Natural killer cell (primary cell): ENCODE measurements around the gene RCAN2. TPM values are rescaled to one million over a fixed set of nuclear protein-coding genes. Genes with fewer than 3 reads are reported as not detected.

ENCODE experiments used
- ATAC-seq, 3 donors: fragments of 150-1000 bp in 2 of 3; fragments of 200-7000 bp in 1 of 3; cut with Tn5 transposase; 1 replicate in 1 of 3; 2 replicates in 2 of 3; pipeline ENCODE4 v1.10.0; 2021; ENCODE audit warnings: mild to moderate bottlenecking in 2 of 3, moderate library complexity in 2 of 3
- DNase-seq, 2 donors: peaks; one replicate each; pipeline versions ENCODE4 v3.0.0 to v3.0.0-alpha.2; 2013 to 2021; ENCODE audit warnings: mixed read lengths in 1 of 2
- H3K27ac ChIP-seq: one replicate; pipeline ENCODE4 v1.5.1; 2013; ENCODE audit warnings: mild to moderate bottlenecking, low read length
- H3K27me3 ChIP-seq: one replicate; pipeline ENCODE4 v1.6.1; 2013; ENCODE audit warnings: low read length; ENCODE audit not compliant: control insufficient read depth, insufficient read depth
- H3K36me3 ChIP-seq: one replicate; pipeline ENCODE4 v1.6.1; 2013; ENCODE audit warnings: low read length; ENCODE audit not compliant: control insufficient read depth, insufficient read depth
- H3K4me1 ChIP-seq: one replicate; pipeline ENCODE4 v1.6.1; 2013; ENCODE audit warnings: low read length; ENCODE audit not compliant: control insufficient read depth, insufficient read depth
- H3K4me3 ChIP-seq: one replicate; pipeline ENCODE4 v1.5.1; 2013; ENCODE audit warnings: low read length
- H3K9me3 ChIP-seq: one replicate; pipeline ENCODE4 v1.6.1; 2013; ENCODE audit warnings: low read length; ENCODE audit not compliant: control insufficient read depth, insufficient read depth
- H3K27ac Mint-ChIP-seq, 2 donors: one replicate each; pipeline ENCODE4 v1.8.0; 2022; ENCODE audit warnings: mild to moderate bottlenecking in 2 of 2, mixed read lengths in 2 of 2, moderate library complexity in 1 of 2
- H3K27me3 Mint-ChIP-seq, 2 donors: one replicate each; pipeline ENCODE4 v1.8.0; 2022; ENCODE audit warnings: low read depth in 2 of 2, mixed read lengths in 2 of 2
- H3K36me3 Mint-ChIP-seq: one replicate; pipeline ENCODE4 v1.8.0; 2022; ENCODE audit warnings: mixed read lengths
- H3K4me1 Mint-ChIP-seq, 2 donors: one replicate each; pipeline ENCODE4 v1.8.0; 2022; ENCODE audit warnings: mixed read lengths in 2 of 2
- H3K4me3 Mint-ChIP-seq: one replicate; pipeline ENCODE4 v1.8.0; 2022; ENCODE audit warnings: mild to moderate bottlenecking, moderate library complexity, mixed read lengths
- H3K9me3 Mint-ChIP-seq, 2 donors: one replicate each; pipeline ENCODE4 v1.8.0; 2022; ENCODE audit warnings: mixed read lengths in 2 of 2
- WGBS: methylation state at CpG from one replicate; pipeline ENCODE4 v1.1.7; 2013; ENCODE audit warnings: missing lambda C conversion rate; ENCODE audit not compliant: insufficient coverage; 5-methylcytosine and 5-hydroxymethylcytosine counted together
- intact Hi-C: fragments of 100-400 bp; cut with micrococcal nuclease; formaldehyde crosslinking; loops from one replicate; pipeline ENCODE4 v1.14.2; 2022
- total RNA-seq, 4 donors: library from RNA; stranded (reverse); fragments of 120-200 nt in 1 of 4; gene quantifications; one replicate each; pipeline versions ENCODE4 v1.2.3 to v1.2.4, GENCODE V29; 2013 to 2022
- TF ChIP-seq, protein P1 (sequence below): fragments of 200-600 bp; IDR thresholded peaks from one replicate; pipeline ENCODE4 v1.8.0; 2022; ENCODE audit warnings: antibody characterized with exemption

Gene RCAN2
- total RNA-seq, 3 donors from 2014 or later (not counting 1 experiment from before 2014, with no cell fraction given), result 0.43 TPM; not detected in 2

DNA sequence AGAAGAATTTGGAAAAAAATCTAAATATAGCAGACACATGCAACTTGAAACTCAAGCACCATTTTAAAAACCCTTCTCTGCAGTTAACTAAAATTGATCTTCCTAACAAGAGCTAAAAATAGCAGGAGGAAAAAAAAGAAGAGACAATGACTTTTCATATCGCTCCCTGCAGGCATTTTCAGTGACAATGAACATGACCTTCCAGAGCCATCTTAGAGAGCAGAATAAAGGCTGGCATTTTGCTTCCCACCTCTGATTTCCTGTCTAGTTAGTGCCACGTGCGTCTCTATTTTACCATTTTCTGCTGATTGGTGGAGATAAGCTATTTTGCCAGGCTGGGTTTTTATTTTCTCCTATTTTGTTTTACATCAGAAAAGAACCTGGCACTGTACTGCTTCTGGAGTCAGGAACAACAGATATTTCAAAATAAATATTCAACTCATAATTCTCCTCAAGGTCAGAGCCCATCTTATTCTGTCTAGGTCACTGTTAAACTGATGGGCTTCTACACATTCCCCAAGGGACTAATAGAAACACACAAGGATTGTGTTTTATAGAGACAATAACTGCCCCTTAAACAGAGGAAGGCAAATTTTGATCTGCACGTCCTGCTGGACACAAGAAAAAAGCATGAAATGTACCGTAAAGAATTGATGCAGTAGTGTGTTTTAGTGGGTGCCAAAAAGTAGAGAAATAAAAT lies 250.2 kb downstream of the RCAN2 start:
- DNase-seq (no peak), ATAC-seq (no peak)
- H3K4me1 Mint-ChIP-seq, result peaks cover 5% of the 10 kb centered on the region in 2 donors
- no peak overlapping the region for H3K27ac Mint-ChIP-seq
- H3K36me3 Mint-ChIP-seq, result no peaks in the 10 kb centered on the region
- H3K9me3 Mint-ChIP-seq, result no peaks in the 10 kb centered on the region
- WGBS, result 73% methylated on average over 5 of the region's 5 CpGs
- intact Hi-C loops, result no loop called here
- H3K27me3 Mint-ChIP-seq, result peaks cover 5 to 10% of the 10 kb centered on the region in 2 donors
- Histone ChIP-seq H3K9me3 (no peaks in the 10 kb centered on the region), H3K27ac (no peak overlapping the region), H3K4me1 (no peaks in the 10 kb centered on the region), H3K27me3 (no peaks in the 10 kb centered on the region), H3K4me3 (no peak overlapping the region), H3K36me3 (no peaks in the 10 kb centered on the region)
- no peak overlapping the region for H3K4me3 Mint-ChIP-seq
- TF ChIP-seq, protein P1, sequence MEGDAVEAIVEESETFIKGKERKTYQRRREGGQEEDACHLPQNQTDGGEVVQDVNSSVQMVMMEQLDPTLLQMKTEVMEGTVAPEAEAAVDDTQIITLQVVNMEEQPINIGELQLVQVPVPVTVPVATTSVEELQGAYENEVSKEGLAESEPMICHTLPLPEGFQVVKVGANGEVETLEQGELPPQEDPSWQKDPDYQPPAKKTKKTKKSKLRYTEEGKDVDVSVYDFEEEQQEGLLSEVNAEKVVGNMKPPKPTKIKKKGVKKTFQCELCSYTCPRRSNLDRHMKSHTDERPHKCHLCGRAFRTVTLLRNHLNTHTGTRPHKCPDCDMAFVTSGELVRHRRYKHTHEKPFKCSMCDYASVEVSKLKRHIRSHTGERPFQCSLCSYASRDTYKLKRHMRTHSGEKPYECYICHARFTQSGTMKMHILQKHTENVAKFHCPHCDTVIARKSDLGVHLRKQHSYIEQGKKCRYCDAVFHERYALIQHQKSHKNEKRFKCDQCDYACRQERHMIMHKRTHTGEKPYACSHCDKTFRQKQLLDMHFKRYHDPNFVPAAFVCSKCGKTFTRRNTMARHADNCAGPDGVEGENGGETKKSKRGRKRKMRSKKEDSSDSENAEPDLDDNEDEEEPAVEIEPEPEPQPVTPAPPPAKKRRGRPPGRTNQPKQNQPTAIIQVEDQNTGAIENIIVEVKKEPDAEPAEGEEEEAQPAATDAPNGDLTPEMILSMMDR, result no peak

DNA sequence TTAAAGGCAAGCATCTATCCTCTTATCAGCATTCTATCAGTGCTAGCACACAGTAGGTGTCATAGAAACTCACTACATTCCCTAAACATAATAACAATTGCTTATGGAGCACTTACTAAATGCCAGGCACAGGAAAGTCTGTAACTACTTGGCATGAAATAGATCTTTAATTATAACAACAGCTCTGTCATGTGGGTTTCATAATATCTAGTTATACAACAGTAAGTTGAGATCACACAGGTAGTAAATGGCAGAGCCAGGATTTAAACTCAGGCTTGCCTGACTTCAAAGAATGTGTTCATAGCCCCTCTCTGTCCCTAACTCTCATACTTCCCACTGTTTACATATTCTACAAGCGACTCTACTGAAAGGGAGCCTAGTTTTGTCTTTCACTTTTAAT lies 254.5 kb downstream of the RCAN2 start:
- Mint-ChIP-seq H3K27me3 (peaks cover 5 to 10% of the 10 kb centered on the region in 2 donors), H3K4me3 (no peak overlapping the region), H3K36me3 (no peaks in the 10 kb centered on the region), H3K27ac (no peak overlapping the region), H3K4me1 (no peaks in the 10 kb centered on the region), H3K9me3 (no peaks in the 10 kb centered on the region)
- TF ChIP-seq, protein P1, result no peak
- DNase-seq (no peak), ATAC-seq (no peak)
- Histone ChIP-seq H3K4me1 (no peaks in the 10 kb centered on the region), H3K36me3 (no peaks in the 10 kb centered on the region), H3K9me3 (no peaks in the 10 kb centered on the region), H3K4me3 (no peak overlapping the region), H3K27ac (no peak overlapping the region), H3K27me3 (no peaks in the 10 kb centered on the region)
- intact Hi-C loops, result no loop called here
- 100% methylated on average over 1 of the region's 1 CpG for WGBS

DNA sequence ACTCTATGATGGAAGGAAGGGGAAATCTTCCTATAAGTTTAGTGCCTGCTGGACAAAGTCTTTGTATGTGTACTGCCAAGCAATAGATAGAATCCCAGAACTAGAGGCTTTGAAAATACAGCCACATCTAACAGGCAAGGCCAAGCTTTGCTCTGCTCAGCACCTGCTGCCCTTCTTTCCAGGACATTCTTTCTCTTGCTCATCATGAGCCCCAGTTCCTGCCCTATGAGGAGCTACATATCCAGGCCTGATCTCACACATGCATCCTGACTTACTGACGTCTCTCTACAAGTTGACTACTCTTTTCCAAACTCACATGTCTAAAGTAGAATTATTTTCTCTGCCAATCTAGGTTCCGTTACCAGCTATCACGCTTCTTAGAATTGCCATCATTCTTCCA lies 256.0 kb downstream of the RCAN2 start:
- Histone ChIP-seq H3K27ac (no peak overlapping the region), H3K4me1 (no peaks in the 10 kb centered on the region), H3K9me3 (peaks cover 5% of the 10 kb centered on the region), H3K4me3 (no peak overlapping the region), H3K36me3 (no peaks in the 10 kb centered on the region), H3K27me3 (no peaks in the 10 kb centered on the region)
- Mint-ChIP-seq H3K27me3 (peaks cover 5 to 10% of the 10 kb centered on the region in 2 donors), H3K9me3 (peaks cover 0 to 4% of the 10 kb centered on the region in 2 donors), H3K4me1 (no peaks in the 10 kb centered on the region), H3K27ac (no peak overlapping the region), H3K4me3 (no peak overlapping the region), H3K36me3 (no peaks in the 10 kb centered on the region)
- DNase-seq (no peak), ATAC-seq (no peak)
- WGBS, result 93% methylated on average over 3 of the region's 3 CpGs
- TF ChIP-seq, protein P1, result no peak
- intact Hi-C loops, result no loop called here

DNA sequence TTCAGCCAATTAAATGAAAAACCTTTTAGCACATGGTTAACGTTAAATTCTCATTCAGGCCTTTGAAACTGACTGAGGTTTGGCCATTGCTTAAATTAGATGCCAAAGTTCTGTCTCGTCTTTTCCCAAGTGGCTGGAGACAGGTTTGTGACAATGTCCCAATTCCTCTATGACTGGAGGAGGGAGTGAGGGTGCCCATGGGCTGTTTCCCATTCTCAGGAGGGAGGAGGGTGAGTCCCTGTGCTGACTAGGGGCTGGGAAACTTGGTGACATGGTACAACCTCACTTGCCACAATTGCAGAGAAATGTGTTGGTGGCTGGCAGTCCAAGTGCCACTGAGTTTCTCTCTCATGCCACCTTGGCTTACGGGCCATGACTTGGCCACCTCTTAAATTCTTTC lies 256.5 kb downstream of the RCAN2 start:
- TF ChIP-seq, protein P1, result no peak
- H3K27ac ChIP-seq, result no peak overlapping the region
- intact Hi-C loops, result no loop called here
- WGBS, result 88% methylated on average over 2 of the region's 3 CpGs
- H3K9me3 ChIP-seq, result peaks cover 5% of the 10 kb centered on the region
- H3K4me3 ChIP-seq, result no peak overlapping the region
- ATAC-seq (no peak), DNase-seq (no peak)
- no peaks in the 10 kb centered on the region for H3K4me1 Mint-ChIP-seq
- H3K27ac Mint-ChIP-seq, result no peak overlapping the region
- H3K4me3 Mint-ChIP-seq, result no peak overlapping the region
- peaks cover 3 to 7% of the 10 kb centered on the region in 2 donors for H3K27me3 Mint-ChIP-seq
- no peaks in the 10 kb centered on the region for H3K4me1 ChIP-seq
- H3K36me3 Mint-ChIP-seq, result no peaks in the 10 kb centered on the region
- no peaks in the 10 kb centered on the region for H3K27me3 ChIP-seq
- H3K36me3 ChIP-seq, result no peaks in the 10 kb centered on the region
- H3K9me3 Mint-ChIP-seq, result peaks cover 0 to 4% of the 10 kb centered on the region in 2 donors
